HTERT RPE-1 (cell line): ENCODE data around the gene POLE3.
"Not testable (repeated sequence)": the region's sequence is repeated elsewhere in the genome, so short reads cannot be mapped to it uniquely, and the experiment has no call there.

Experiments used
- in situ Hi-C: fragments of 300-500 bp; cut with MboI; formaldehyde crosslinking; loops from 4 replicates; pipeline ENCODE4 v1.14.3; 2020; ENCODE audit warnings: low sequenced_read_pairs

POLE3 gene

GRCh38 chr9:113379094-113379828, 31.2 kb downstream of the POLE3 start:
- in situ Hi-C loops: not testable (repeated sequence)

- in situ Hi-C loops: no loop called here
Measured at GRCh38 chr9:113376634-113377567, 33.6 kb downstream of the POLE3 start, which contains the start of gene HDHD3. Gene HDHD3, minus strand, starts transcription at chr9:113376986. Its CDS starts 2,632 bp downstream, at chr9:113374354.

GRCh38 chr9:113375057-113376023, 35.1 kb downstream of the POLE3 start:
- in situ Hi-C loops: no loop called here

GRCh38 chr9:113373676-113374392, 36.6 kb downstream of the POLE3 start:
- in situ Hi-C loops: no loop called here

- in situ Hi-C loops: no loop called here
Measured at GRCh38 chr9:113373256-113373655, 37.2 kb downstream of the POLE3 start.

- in situ Hi-C loops: no loop called here
Measured at GRCh38 chr9:113372059-113372458, 38.4 kb downstream of the POLE3 start.

- in situ Hi-C loops: no loop called here
Measured at GRCh38 chr9:113370806-113371325, 39.6 kb downstream of the POLE3 start.

- in situ Hi-C loops: no loop called here
Measured at GRCh38 chr9:113369855-113370140, 40.7 kb downstream of the POLE3 start.

GRCh38 chr9:113368982-113369854, 41.3 kb downstream of the POLE3 start:
- in situ Hi-C loops: no loop called here

- in situ Hi-C loops: no loop called here
Measured at GRCh38 chr9:113368348-113368981, 42.0 kb downstream of the POLE3 start.

GRCh38 chr9:113365652-113366051, 44.8 kb downstream of the POLE3 start:
- in situ Hi-C loops: not testable (repeated sequence)

GRCh38 chr9:113364951-113365350, 45.5 kb downstream of the POLE3 start:
- in situ Hi-C loops: no loop called here

- in situ Hi-C loops: no loop called here
Measured at GRCh38 chr9:113363336-113363735, 47.1 kb downstream of the POLE3 start.

- in situ Hi-C loops: no loop called here
Measured at GRCh38 chr9:113361304-113362018, 49.0 kb downstream of the POLE3 start.

GRCh38 chr9:113360242-113360842, 50.1 kb downstream of the POLE3 start:
- in situ Hi-C loops: no loop called here

- in situ Hi-C loops: no loop called here
Measured at GRCh38 chr9:113359385-113359784, 51.1 kb downstream of the POLE3 start.
